Calu3 (cell line): ENCODE measurements around the gene UMPS. TPM values are rescaled to one million over a fixed set of nuclear protein-coding genes. Genes with fewer than 3 reads are reported as not detected.

Experiments
- BruUV-seq: library from RNA; stranded (reverse); fragments of 400-500 nt; replicated peaks from 2 replicates; lab custom pipeline; 2021; lab: Mats Ljungman, UMichigan
- CTCF ChIA-PET: fragments of 300-600 bp; sonication (Branson Sonifier 250); formaldehyde crosslinking; loops from one replicate; lab custom pipeline; 2022; ENCODE audit warnings: antibody characterized with exemption; lab: Charles Lee
- DNase-seq: peaks from one replicate; pipeline ENCODE4 v3.0.0; 2022
- H3K27ac Mint-ChIP-seq: one replicate; pipeline ENCODE4 v1.8.0; 2022; ENCODE audit warnings: mixed read lengths; ENCODE audit not compliant: unreplicated experiment
- H3K27me3 Mint-ChIP-seq: one replicate; pipeline ENCODE4 v1.8.0; 2022; ENCODE audit warnings: mixed read lengths; ENCODE audit not compliant: unreplicated experiment
- H3K36me3 Mint-ChIP-seq: one replicate; pipeline ENCODE4 v1.8.0; 2022; ENCODE audit warnings: mild to moderate bottlenecking, moderate library complexity, mixed read lengths; ENCODE audit not compliant: insufficient read depth, unreplicated experiment
- H3K4me1 Mint-ChIP-seq: one replicate; pipeline ENCODE4 v1.8.0; 2022; ENCODE audit warnings: mild to moderate bottlenecking, low read depth, mixed read lengths; ENCODE audit not compliant: unreplicated experiment
- H3K4me3 Mint-ChIP-seq: one replicate; pipeline ENCODE4 v1.8.0; 2022; ENCODE audit warnings: mild to moderate bottlenecking, low read depth, moderate library complexity, mixed read lengths; ENCODE audit not compliant: unreplicated experiment
- H3K9me3 Mint-ChIP-seq: one replicate; pipeline ENCODE4 v1.8.0; 2022; ENCODE audit warnings: low read depth, mixed read lengths; ENCODE audit not compliant: unreplicated experiment
- intact Hi-C: fragments of 100-400 bp; cut with micrococcal nuclease; formaldehyde crosslinking; loops from one replicate; pipeline ENCODE4 v1.10.0; 2022; ENCODE audit not compliant: unreplicated experiment
- total RNA-seq: library from RNA; stranded (reverse); gene quantifications from 2 replicates; pipeline ENCODE4 v1.2.3, GENCODE V29; 2022
- TF ChIP-seq, protein P1 (sequence below): fragments of 200-600 bp; IDR thresholded peaks from one replicate; pipeline ENCODE4 v1.8.0; 2022; ENCODE audit warnings: antibody characterized with exemption; ENCODE audit not compliant: unreplicated experiment

Gene UMPS
- total RNA-seq, 1 experiment from 2014 or later: 73.0 TPM

GRCh38 chr3:124763644-124764358, 33.5 kb downstream of the UMPS start:
- Mint-ChIP-seq H3K4me1 (peaks cover 10% of the 10 kb centered on the region), H3K36me3 (peaks cover 40% of the 10 kb centered on the region), H3K9me3 (no peaks in the 10 kb centered on the region), H3K4me3 (no peak overlapping the region), H3K27ac (no peak overlapping the region), H3K27me3 (no peaks in the 10 kb centered on the region)
- TF ChIP-seq, protein P1, sequence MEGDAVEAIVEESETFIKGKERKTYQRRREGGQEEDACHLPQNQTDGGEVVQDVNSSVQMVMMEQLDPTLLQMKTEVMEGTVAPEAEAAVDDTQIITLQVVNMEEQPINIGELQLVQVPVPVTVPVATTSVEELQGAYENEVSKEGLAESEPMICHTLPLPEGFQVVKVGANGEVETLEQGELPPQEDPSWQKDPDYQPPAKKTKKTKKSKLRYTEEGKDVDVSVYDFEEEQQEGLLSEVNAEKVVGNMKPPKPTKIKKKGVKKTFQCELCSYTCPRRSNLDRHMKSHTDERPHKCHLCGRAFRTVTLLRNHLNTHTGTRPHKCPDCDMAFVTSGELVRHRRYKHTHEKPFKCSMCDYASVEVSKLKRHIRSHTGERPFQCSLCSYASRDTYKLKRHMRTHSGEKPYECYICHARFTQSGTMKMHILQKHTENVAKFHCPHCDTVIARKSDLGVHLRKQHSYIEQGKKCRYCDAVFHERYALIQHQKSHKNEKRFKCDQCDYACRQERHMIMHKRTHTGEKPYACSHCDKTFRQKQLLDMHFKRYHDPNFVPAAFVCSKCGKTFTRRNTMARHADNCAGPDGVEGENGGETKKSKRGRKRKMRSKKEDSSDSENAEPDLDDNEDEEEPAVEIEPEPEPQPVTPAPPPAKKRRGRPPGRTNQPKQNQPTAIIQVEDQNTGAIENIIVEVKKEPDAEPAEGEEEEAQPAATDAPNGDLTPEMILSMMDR: no peak
- intact Hi-C loops: no loop called here
- DNase-seq: no peak
- BruUV-seq: no TSS peak
- CTCF ChIA-PET: no interaction called here

DNA sequence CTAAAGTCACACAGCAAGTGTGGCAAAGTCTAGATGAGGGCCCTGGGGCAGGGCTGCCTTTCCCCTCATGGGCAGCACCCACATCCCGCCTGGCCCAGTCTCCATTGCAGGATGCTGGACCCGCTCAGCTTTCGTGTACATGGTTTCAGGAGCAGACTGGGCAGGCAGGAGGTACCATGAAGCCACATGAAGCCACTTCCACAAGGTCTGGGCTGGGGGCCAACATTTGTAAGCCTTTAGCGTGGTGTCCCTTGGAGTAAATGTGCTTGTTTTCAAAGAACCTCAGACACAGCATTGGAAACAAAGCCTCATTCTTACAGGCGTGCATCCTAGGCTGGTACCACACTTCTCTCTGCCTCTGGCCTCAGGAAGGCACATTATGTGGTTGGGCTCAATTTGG, 34.5 kb downstream of the UMPS start:
- Mint-ChIP-seq H3K4me3 (no peak overlapping the region), H3K27me3 (no peaks in the 10 kb centered on the region), H3K36me3 (peaks cover 45% of the 10 kb centered on the region), H3K27ac (no peak overlapping the region), H3K9me3 (no peaks in the 10 kb centered on the region), H3K4me1 (peaks cover 10% of the 10 kb centered on the region)
- intact Hi-C loops: no loop called here
- CTCF ChIA-PET: no interaction called here
- TF ChIP-seq, protein P1: no peak
- no TSS peak for BruUV-seq
- DNase-seq: no peak

- Mint-ChIP-seq H3K36me3 (peaks cover 41% of the 10 kb centered on the region), H3K27ac (no peak overlapping the region), H3K4me1 (peaks cover 10% of the 10 kb centered on the region), H3K27me3 (no peaks in the 10 kb centered on the region), H3K4me3 (no peak overlapping the region), H3K9me3 (no peaks in the 10 kb centered on the region)
- BruUV-seq: no TSS peak
- DNase-seq: no peak
- TF ChIP-seq, protein P1: no peak
- intact Hi-C loops: no loop called here
- CTCF ChIA-PET: no interaction called here
Measured at GRCh38 chr3:124765197-124765840, 35.1 kb downstream of the UMPS start.

DNA sequence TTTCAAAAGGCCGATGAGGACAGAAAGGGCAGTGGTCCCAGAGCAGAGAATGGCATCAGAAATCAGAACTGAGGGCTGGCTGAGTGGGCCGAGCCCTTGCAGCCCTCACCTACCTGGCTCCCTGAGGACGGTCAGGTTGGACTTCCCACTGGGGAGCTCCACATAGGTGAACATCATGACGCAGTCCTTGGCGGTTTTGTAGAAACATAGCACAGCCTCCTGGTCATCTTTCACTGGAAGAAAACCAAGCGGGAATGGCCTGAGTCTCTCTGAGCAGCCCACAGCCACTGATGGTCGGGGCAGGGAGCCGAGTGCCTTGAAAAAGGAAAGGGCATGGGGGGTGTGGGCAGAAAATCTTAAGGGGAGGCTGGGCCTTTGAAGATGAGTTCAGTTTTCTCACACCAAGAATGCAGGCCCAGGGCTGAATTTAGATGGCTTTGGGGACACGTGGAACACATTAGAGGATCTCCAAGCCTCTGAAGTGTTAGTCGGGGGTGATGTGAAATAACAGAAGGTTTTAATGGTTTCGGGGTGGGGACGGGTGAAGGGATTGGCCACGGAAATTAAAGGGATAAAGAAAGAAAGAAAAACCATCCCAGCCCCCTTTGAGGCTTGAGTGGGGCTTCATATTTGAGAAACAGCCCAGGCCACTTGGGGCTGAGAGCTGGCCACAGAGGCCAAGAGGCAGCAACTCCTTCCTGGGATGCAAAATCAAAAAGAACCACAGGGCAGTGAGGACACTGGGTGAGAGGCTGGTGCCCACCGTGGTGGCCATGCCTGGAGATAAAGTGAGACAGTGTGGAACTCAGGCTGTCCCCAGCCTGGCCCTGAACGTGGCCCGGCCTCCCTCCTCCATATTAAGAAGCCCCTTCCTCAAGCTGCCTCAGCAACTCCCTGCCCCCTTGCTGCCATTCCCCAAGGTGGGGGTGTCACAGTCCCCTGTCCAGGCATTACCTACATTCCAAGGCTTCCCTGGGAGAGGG, 36.2 kb downstream of the UMPS start:
- TF ChIP-seq, protein P1: no peak
- DNase-seq: no peak
- Mint-ChIP-seq H3K27ac (no peak overlapping the region), H3K27me3 (no peaks in the 10 kb centered on the region), H3K4me3 (no peak overlapping the region), H3K36me3 (peaks cover 32% of the 10 kb centered on the region), H3K4me1 (peaks cover 7% of the 10 kb centered on the region), H3K9me3 (no peaks in the 10 kb centered on the region)
- BruUV-seq: no TSS peak
- CTCF ChIA-PET: interaction anchor here (0.7 kb wide), 2 partner anchors 13 to 15 kb away, joined by 3 to 6 read pairs; no protein-coding TSS in a partner anchor
- intact Hi-C loops: no loop called here
